Fibroblast of the aortic adventitia (primary cell): Measurements from ENCODE around the gene TUBB1. TPM values are rescaled to one million over a fixed set of nuclear protein-coding genes. Genes with fewer than 3 reads are reported as not detected.

Experiments
- DNase-seq: peaks from one replicate; pipeline ENCODE4 v3.0.0-alpha.2; 2010; ENCODE audit warnings: low read depth
- H3K4me3 ChIP-seq: 2 replicates; pipeline ENCODE4 v1.5.1; 2011; ENCODE audit warnings: low read depth, mild to moderate bottlenecking, control low read depth, low read length, moderate library complexity
- total RNA-seq: library from RNA; depleted of rRNA; stranded (reverse); fragments of >200 nt; gene quantifications from 2 replicates; pipeline ENCODE4 v1.2.3, GENCODE V29; 2012; ENCODE audit warnings: low replicate concordance
- TF ChIP-seq, protein P1 (sequence below): IDR thresholded peaks from 2 replicates; pipeline ENCODE4 v1.5.1; 2011; ENCODE audit warnings: mild to moderate bottlenecking, low read length, control low read depth, inconsistent platforms; ENCODE audit not compliant: insufficient read depth

Gene TUBB1
- total RNA-seq, 1 donor = not detected

- no peak overlapping the region for H3K4me3 ChIP-seq
- no peak for DNase-seq
- TF ChIP-seq, protein P1, sequence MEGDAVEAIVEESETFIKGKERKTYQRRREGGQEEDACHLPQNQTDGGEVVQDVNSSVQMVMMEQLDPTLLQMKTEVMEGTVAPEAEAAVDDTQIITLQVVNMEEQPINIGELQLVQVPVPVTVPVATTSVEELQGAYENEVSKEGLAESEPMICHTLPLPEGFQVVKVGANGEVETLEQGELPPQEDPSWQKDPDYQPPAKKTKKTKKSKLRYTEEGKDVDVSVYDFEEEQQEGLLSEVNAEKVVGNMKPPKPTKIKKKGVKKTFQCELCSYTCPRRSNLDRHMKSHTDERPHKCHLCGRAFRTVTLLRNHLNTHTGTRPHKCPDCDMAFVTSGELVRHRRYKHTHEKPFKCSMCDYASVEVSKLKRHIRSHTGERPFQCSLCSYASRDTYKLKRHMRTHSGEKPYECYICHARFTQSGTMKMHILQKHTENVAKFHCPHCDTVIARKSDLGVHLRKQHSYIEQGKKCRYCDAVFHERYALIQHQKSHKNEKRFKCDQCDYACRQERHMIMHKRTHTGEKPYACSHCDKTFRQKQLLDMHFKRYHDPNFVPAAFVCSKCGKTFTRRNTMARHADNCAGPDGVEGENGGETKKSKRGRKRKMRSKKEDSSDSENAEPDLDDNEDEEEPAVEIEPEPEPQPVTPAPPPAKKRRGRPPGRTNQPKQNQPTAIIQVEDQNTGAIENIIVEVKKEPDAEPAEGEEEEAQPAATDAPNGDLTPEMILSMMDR = no peak
Observed at GRCh38 chr20:58995461-58996225, 23.6 kb upstream of the TUBB1 start.

GRCh38 chr20:58996226-58996611 lies 23.0 kb upstream of the TUBB1 start:
- TF ChIP-seq, protein P1 = no peak
- no peak for DNase-seq

GRCh38 chr20:58997141-58997770 lies 22.0 kb upstream of the TUBB1 start:
- no peak for DNase-seq
- no peak overlapping the region for H3K4me3 ChIP-seq

More at GRCh38 chr20:58996226-58996611, 23.0 kb upstream of the TUBB1 start:
- H3K4me3 ChIP-seq = no peak overlapping the region

GRCh38 chr20:58998656-58999055 lies 20.6 kb upstream of the TUBB1 start:
- H3K4me3 ChIP-seq = no peak overlapping the region
- no peak for DNase-seq
- TF ChIP-seq, protein P1 = no peak

More at GRCh38 chr20:58997141-58997770, 22.0 kb upstream of the TUBB1 start:
- TF ChIP-seq, protein P1 = no peak

- DNase-seq = no peak
- H3K4me3 ChIP-seq = no peak overlapping the region
- TF ChIP-seq, protein P1 = no peak
Observed at GRCh38 chr20:59000326-59000725, 18.9 kb upstream of the TUBB1 start.

- TF ChIP-seq, protein P1 = no peak
- DNase-seq = no peak
- no peak overlapping the region for H3K4me3 ChIP-seq
Observed at GRCh38 chr20:59001068-59001448, 18.2 kb upstream of the TUBB1 start.
